GM19035 (cell line): Measurements from ENCODE around the gene PLXDC1.
"Not testable (repeated sequence)": the region's sequence is repeated elsewhere in the genome, so short reads cannot be mapped to it uniquely, and the experiment has no call there.

Source experiments
- ATAC-seq: cut with Tn5 transposase; IDR thresholded peaks from one replicate; pipeline ENCODE4 v1.9.1; 2021; ENCODE audit not compliant: unreplicated experiment

Gene PLXDC1

GRCh38 chr17:39071573-39071972 lies 79.9 kb downstream of the PLXDC1 start:
- ATAC-seq, result no peak

GRCh38 chr17:39069114-39069756 lies 82.2 kb downstream of the PLXDC1 start:
- ATAC-seq, result no peak

DNA sequence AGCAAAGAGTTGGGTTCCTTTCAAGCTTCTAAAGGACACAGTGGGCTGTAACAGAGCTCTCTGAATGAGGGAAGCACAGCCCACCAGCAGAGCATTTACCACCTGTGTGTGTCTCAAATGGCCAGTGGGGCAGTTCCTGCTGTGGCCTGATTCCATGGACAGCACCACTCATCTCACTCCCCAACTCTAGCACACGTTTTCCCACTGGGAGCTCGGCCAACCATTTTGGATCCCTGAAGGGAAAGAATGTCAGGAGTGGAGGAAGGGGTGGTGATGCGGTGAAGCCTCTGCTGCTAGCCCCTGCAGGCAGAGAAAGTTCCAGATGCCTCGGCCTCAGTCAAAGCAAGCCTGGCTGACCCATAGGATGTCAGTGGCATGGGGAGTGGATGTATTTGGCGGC lies 86.6 kb downstream of the PLXDC1 start:
- no peak for ATAC-seq

DNA sequence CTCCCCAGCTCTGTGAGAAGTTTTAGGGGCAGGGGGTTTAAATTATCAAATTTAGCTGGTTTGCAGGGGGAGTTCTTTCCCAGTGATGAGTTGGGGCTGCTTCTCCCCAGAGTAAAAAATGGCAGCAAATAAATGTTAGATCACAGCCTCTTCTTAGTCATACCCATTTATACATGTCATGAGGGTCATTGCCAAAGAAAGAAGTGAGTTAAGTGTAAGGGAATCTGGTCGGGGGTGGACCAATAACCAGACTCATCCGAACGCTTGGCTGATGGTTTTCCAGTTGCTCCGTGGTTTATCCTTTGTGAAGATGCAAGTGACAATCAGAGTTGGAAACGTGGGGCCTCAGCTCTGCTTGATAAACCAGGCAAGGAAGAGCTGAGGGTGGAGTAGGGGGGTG lies 87.1 kb downstream of the PLXDC1 start:
- ATAC-seq, result no peak

DNA sequence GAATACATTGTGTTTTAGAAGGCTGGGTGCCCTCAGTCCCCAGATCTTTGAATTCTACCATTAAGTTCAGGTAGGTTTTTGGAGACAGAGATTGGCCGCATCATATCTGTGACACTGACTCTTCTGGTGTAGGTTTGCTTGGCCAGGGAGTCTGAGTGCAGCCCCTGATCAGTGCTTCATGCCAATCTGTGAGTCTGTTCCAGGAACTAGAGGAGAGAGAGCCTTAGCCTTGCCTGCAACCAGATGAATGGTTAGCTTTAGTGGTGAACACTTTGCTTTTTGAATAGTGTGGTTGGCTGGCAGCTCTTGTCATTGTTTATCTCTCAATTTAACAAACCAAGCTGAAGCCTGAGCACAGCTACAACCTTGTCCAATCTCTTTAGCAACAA lies 87.8 kb downstream of the PLXDC1 start:
- no peak for ATAC-seq

DNA sequence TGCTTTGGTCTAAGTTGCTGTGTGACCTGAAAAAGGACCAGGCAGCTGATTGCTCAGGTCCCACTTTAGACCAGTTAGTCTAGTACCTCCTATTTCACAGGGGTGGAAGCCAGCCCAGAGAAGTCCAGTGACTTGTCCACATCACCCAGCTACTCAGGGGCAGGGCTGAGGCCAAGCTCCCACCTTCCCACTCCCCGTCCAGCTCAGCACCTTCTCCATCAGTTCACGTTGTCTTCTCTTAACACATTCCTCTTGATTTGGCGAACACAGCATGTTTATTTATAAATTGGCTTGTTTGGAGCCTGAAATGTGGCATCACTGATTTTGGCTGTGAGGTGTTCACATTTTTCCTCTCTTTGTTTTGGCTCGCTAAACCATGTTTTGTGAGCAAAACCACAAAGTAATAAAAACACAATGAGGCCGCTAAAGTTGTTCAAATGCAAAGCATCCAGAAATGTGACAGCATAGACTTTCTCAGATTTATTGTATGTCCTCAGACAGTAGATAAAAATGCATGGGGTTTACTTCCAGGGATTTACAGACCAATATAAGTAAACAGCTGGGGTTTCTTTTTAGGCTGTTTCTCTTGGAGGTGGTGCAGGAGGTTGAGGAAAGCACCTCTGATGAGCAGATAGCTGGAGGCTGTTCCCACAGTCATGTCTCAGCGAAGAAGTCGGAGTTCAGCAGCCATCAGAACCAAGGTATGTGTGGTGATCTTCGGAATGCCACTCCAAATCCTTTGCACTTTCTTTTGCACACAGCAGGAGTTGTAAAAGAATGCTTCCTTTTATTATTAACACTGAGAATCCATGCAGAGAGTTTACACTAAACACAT lies 88.4 kb downstream of the PLXDC1 start:
- ATAC-seq, result no peak

DNA sequence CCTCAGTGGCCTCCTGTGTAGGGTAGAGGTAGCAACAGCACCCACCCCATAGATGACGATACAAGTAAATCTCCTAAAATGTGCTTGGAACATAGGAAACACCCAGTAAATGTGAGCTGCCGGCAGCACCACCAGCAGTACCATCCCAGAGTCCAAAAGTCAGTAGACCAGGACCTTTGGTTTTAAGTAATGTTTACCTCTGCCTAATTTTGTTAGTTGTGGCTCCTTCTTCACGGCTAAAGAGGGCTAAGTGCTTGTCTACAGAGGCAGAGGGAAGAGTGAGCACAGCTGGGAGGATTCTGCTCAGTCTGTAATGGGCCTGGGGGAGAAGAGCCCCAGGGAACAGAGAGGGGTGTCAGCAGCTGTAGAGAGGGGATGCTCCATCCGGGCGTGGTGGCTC lies 92.9 kb downstream of the PLXDC1 start:
- no peak for ATAC-seq

DNA sequence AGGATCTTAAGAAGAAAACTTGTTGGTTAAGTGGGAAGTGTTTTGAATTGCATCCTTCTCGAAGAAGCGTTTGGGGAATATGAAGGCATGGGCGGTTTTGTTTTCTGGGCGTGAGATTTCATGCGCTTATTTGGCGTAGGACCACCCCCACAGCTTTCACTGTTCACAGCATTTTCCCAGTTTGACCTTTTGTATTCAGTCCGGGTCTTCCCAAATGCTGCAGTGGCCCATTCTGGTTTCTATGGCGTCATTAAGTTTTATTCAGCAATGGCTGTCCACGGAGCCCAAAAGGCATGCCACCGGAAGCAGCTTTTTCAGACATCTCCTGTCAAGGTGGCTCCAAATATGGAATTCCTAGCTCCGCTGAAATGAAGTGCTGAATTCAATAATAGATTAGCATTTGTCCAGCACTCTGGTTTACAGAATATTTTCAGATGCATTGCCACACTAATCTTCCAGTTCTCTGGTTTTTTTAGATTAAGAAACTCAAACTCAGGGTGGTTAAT lies 93.7 kb downstream of the PLXDC1 start:
- ATAC-seq, result no peak

DNA sequence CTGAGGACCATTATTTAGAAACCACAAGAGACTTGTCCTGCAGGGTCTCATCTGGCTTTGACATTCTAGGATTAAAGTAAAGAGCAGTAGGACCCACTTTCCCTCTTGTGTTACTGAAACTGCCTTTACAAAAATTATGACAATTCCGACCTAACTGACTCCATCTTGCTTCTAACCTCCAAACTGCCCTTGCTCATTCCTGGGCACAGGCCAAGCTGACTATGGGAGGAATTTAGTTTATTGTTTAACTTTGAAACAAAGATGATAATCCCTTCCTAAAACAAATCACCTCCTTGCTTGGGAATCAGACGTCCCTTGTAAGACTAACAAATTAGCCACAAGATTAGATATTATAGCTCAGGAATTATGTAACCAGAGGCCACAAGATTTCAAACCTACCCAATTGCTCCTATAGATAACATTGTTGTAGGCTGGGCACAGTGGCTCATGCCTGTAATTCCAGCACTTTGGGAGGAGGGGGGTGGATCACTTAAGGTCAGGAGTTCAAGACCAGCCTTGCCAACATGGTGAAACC lies 97.3 kb downstream of the PLXDC1 start:
- ATAC-seq, result no peak

DNA sequence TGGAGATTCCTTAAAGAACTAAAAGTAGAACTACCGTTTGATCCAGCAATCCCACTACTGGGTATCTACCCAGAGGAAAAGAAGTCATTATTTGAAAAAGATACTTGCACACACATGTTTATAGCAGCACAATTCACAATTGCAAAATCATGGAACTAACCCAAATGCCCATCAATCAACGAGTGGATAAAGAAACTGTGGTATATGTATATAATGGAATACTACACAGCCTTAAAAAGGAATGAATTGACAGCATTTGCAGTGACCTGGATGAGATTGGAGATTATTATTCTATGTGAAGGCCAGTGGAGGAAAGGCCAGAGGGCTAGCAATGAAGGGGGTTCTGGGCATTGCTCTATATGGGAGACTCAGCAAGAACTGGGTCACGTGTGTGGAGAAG lies 99.0 kb downstream of the PLXDC1 start:
- not testable (repeated sequence) for ATAC-seq

DNA sequence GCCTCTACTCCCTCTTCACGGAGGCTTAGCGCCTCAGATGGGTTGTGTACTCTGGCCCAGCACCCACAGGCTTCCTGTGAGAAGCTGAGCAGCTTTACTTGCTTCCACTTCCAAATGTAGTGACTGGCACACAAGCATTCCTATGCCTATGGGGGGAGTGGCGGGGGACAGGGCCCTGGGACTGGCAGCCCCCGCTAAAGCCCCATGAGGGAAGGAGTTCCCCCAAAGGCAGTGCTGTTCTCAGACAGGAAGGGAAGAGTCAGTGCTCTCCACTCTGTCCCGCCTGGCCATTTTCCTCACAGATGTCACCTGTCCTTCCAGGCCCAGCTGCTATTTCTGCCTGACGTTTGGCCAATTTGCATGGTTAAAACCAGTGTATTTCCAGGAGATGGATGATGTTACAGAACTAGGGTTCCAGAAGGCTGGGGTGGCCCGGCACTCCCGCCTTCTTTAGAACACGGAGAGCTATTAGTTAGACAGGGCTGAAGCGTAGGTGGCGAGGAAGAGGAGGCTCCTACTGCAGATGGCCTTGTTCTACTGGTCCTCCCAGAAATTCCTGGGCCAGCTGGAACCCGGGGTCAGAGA lies 100.3 kb downstream of the PLXDC1 start:
- ATAC-seq, result no peak

- ATAC-seq, result no peak
Measured at GRCh38 chr17:39045948-39046679, 105.3 kb downstream of the PLXDC1 start.

GRCh38 chr17:39036009-39036408 lies 115.4 kb downstream of the PLXDC1 start:
- no peak for ATAC-seq

DNA sequence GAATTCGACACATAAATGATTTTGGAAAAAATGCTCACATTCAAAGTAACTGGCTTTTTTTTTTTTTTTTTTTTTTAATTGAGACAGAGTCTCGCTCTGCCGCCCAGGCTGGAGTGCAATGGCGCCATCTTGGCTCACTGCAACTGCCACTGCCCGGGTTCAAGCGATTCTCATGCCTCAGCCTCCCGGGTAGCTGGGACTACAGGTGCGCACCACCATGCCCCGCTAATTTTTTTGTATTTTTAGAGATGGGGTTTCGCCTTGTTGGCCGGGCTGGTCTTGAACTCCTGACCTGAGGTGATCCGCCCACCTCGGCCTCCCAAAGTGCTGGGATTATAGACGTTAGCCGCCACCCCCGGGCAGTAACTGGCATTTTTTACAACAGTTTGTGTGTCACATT lies 115.9 kb downstream of the PLXDC1 start:
- not testable (repeated sequence) for ATAC-seq

DNA sequence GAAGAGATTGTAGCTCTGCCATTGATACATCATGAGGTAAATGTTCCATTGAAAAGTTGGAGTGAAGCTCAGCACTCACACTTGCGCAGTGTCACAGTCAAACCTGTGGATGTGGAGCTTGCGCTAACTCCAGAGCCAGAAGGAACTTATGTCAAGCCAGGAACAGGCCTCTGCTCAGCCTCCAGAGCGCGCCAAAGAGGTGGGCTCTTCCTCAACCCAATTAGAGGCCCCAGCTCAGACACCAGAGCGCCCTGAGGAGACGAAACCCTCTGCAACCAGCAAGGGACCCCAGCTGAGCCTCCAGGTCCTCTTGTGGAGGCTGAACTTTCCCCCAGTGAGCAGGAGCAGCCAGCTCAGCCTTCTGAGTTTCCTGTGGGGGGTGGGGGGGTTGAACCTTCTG lies 122.7 kb downstream of the PLXDC1 start:
- no peak for ATAC-seq

DNA sequence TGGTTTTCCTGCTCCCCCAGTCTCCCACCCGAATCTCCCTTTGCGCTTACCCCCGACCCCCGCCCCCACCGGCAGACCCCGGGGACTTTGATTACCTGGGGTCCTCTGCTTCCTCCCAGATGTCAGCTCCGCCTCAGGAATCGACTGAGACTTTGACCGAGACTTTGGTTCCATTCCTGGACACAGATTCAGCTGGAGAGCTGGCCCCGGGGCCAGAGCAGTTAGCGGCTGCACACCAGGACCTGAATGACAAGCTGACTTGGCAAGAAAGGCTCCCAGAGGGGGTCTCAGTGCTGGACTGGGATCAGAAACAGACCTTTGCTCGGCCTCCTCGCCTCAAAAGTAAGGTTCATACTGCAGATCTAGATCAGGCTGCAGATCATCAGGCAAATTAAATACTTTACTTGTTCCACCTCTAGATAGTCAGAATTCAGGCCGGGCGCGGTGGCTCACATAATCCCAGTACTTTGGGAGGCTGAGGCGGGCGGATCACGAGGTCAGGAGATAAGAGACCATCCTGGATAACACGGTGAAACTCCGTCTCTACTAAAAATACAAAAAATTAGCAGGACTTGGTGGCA lies 123.9 kb downstream of the PLXDC1 start:
- ATAC-seq, result no peak

DNA sequence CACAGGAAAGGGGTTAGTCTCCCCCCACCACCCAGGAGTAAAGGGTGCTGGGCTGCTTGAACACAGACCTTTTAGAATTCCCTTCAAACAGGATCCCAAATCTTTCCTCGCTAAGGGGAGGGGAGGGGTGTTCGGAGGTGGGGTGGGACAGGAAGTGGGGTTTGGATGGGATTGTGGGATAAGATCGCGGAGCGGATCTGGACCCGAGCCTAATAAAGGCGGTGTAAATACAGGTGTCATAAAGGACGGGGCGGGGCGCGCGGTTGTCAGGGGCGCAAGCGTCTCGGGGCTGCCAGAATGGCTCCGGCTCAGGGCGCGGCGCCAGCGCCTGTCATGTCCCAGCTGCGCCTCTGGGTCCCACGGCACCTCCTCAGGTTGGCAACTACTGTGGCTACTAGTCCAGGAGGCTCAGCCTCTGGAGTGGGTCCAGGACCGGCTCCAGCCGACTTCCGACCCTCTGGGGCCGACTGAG lies 124.4 kb downstream of the PLXDC1 start:
- no peak for ATAC-seq

DNA sequence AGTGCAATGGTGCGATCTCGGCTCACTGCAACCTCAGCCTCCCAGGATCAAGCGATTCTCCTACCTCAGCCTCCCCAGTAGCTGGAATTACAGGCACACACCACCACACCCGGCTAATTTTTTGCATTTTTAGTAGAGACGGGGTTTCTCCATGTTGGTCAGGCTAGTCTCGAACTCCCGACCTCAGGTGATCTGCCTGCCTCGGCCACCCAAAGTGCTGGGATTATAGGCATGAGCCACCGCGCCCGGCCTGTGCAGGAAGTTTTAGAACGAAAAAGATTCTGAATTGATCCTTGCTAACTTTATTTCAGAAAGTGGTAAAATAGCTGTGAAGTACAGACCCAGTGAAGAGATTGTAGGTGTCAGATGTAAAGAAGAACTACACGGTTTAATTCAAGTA lies 125.1 kb downstream of the PLXDC1 start:
- not testable (repeated sequence) for ATAC-seq

DNA sequence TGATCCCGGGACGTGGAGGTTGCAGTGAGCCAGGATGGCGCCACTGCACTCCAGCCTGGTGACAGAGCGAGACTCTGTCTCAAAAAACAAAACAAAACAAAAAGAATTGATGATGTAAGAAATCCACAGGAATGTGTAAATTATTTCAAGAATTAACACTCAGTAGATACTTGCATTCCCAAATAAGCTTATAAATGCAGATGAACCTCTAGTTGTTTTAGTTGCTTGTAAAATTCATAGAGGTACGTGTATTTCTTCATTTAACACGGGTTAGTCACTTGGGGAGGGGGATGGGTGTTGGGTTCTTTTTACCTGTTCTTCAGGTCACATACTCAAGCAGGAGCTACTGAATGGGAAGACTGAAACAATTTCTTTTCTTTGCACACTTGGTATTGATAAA lies 128.5 kb downstream of the PLXDC1 start:
- ATAC-seq, result no peak

- ATAC-seq, result not testable (repeated sequence)
Measured at GRCh38 chr17:39020037-39020436, 131.4 kb downstream of the PLXDC1 start.
